Endothelial cell of umbilical vein (primary cell): ENCODE data around the gene ZNF474. TPM values are rescaled to one million over a fixed set of nuclear protein-coding genes. Genes with fewer than 3 reads are reported as not detected.

Experiments used
- BruUV-seq: library from RNA; stranded (reverse); fragments of 400-500 nt; replicated peaks from 2 replicates; lab custom pipeline; 2021; lab: Mats Ljungman, UMichigan
- CTCF ChIA-PET: fragments of 300-600, 350-600 bp; sonication (Branson Sonifier 250); formaldehyde crosslinking; loops from one replicate; lab custom pipeline; 2021; ENCODE audit warnings: antibody characterized with exemption, inconsistent platforms; lab: Charles Lee
- POLR2A ChIA-PET: fragments of 300-600, 350-600 bp; sonication (Branson Sonifier 250); formaldehyde crosslinking; loops from one replicate; lab custom pipeline; 2021; ENCODE audit warnings: antibody characterized with exemption, inconsistent platforms; lab: Charles Lee
- DNase-seq: peaks from one replicate; pipeline ENCODE4 v3.0.0-alpha.2; 2011; ENCODE audit warnings: low read depth, low spot score
- FAIRE-seq: peaks from 2 replicates; lab custom pipeline; 2011; peaks lifted over from hg19 to GRCh38; lab: Jason Lieb, UNC
- H2AFZ ChIP-seq: 2 replicates; pipeline ENCODE4 v1.6.0; 2012; ENCODE audit warnings: low read depth, low read length, control low read depth, inconsistent platforms
- H3K27ac ChIP-seq: 2 replicates; pipeline ENCODE4 v1.5.1; 2011; ENCODE audit warnings: low read depth, mild to moderate bottlenecking, control low read depth, low read length, moderate library complexity; ENCODE audit not compliant: insufficient read depth
- H3K27me3 ChIP-seq, 2 experiments: 2 replicates each; pipeline versions ENCODE4 v1.6.0 to v1.6.1; 2011; ENCODE audit warnings: low read length in 2 of 2, mixed read lengths in 1 of 2; ENCODE audit not compliant: control insufficient read depth in 2 of 2, insufficient read depth in 2 of 2
- H3K36me3 ChIP-seq, 2 experiments: 2 replicates in 1 of 2; 3 replicates in 1 of 2; pipeline ENCODE4 v1.5.1; 2011; ENCODE audit warnings: low read length in 2 of 2, mild to moderate bottlenecking in 1 of 2, moderate library complexity in 1 of 2; ENCODE audit not compliant: control insufficient read depth in 2 of 2, insufficient read depth in 2 of 2; ENCODE audit errors: extremely low read depth in 1 of 2
- H3K4me1 ChIP-seq: 3 replicates; pipeline ENCODE4 v1.5.1; 2011; ENCODE audit warnings: mild to moderate bottlenecking, low read length; ENCODE audit not compliant: control insufficient read depth, insufficient read depth; ENCODE audit errors: extremely low read depth
- H3K4me2 ChIP-seq: 2 replicates; pipeline ENCODE4 v1.6.1; 2011; ENCODE audit warnings: low read length, control low read depth, mixed read lengths; ENCODE audit not compliant: insufficient read depth
- H3K4me3 ChIP-seq, 3 experiments: fragments of 200-600 bp in 1 of 3; sonication (generic), shearing (Covaris generic) in 1 of 3; replicated peaks in 1 of 3; 2 replicates each; pipeline ENCODE4 v1.5.1; 2011 to 2016; ENCODE audit warnings: control low read depth in 3 of 3, low read length in 3 of 3, mild to moderate bottlenecking in 2 of 3, inconsistent platforms in 1 of 3, low read depth in 1 of 3, moderate library complexity in 1 of 3; ENCODE audit not compliant: insufficient read depth in 1 of 3
- H3K79me2 ChIP-seq: 2 replicates; pipeline ENCODE4 v1.6.0; 2012; ENCODE audit warnings: low read length, inconsistent platforms; ENCODE audit not compliant: control insufficient read depth, insufficient read depth
- H3K9ac ChIP-seq: replicated peaks from 2 replicates; pipeline ENCODE3; 2011; ENCODE audit warnings: low read length, control low read depth; ENCODE audit not compliant: insufficient read depth; ENCODE audit errors: extremely low read depth
- H3K9me1 ChIP-seq: replicated peaks from 3 replicates; pipeline ENCODE4 v1.6.0; 2011; ENCODE audit warnings: mild to moderate bottlenecking, low read length; ENCODE audit not compliant: control insufficient read depth, insufficient read depth; ENCODE audit errors: extremely low read depth
- H3K9me3 ChIP-seq: replicated peaks from 2 replicates; pipeline ENCODE4 v1.5.1; 2012; ENCODE audit warnings: low read length, inconsistent platforms; ENCODE audit not compliant: control insufficient read depth, insufficient read depth
- H4K20me1 ChIP-seq: replicated peaks from 2 replicates; pipeline ENCODE3; 2011; ENCODE audit warnings: mild to moderate bottlenecking, low read length; ENCODE audit not compliant: control insufficient read depth, insufficient read depth; ENCODE audit errors: extremely low read depth
- EZH2 ChIP-seq: IDR thresholded peaks from 2 replicates; pipeline ENCODE4 v1.6.1; 2012; ENCODE audit warnings: borderline replicate concordance, low read depth, mild to moderate bottlenecking, moderate library complexity, low read length, inconsistent platforms; ENCODE audit not compliant: severe bottlenecking
- FOS ChIP-seq: IDR thresholded peaks from 2 replicates; pipeline ENCODE4 v1.6.1; 2011; ENCODE audit warnings: mild to moderate bottlenecking, low read length, moderate library complexity, borderline replicate concordance; ENCODE audit not compliant: insufficient read depth
- GATA2 ChIP-seq: IDR thresholded peaks from 2 replicates; pipeline ENCODE4 v1.7.0; 2011; ENCODE audit warnings: low read depth, mild to moderate bottlenecking, moderate library complexity, mixed read lengths, low read length; ENCODE audit not compliant: insufficient read length, insufficient read depth
- JUN ChIP-seq: IDR thresholded peaks from 2 replicates; pipeline ENCODE4 v1.6.1; 2011; ENCODE audit warnings: borderline replicate concordance, low read depth; ENCODE audit not compliant: insufficient read length, insufficient read depth
- MYC ChIP-seq: IDR thresholded peaks from one replicate; pipeline ENCODE4 v1.6.1; 2011; ENCODE audit warnings: mild to moderate bottlenecking, low read depth, low read length
- POLR2A ChIP-seq: IDR thresholded peaks from 2 replicates; pipeline ENCODE4 v1.6.1; 2012; ENCODE audit warnings: low read depth, mild to moderate bottlenecking, control low read depth, low read length
- POLR2AphosphoS5 ChIP-seq: IDR thresholded peaks from 2 replicates; pipeline ENCODE4 v1.6.1; 2012; ENCODE audit warnings: low read depth, mild to moderate bottlenecking, control low read depth, low read length, moderate library complexity; ENCODE audit not compliant: insufficient read depth
- dilution Hi-C: fragments of 300-500 bp; cut with MboI; formaldehyde crosslinking; loops from one replicate; pipeline ENCODE4 v1.15.0; 2019; ENCODE audit warnings: low sequenced_read_pairs; ENCODE audit not compliant: extremely low pct_ligation_motif_present
- intact Hi-C: fragments of 100-400 bp; cut with micrococcal nuclease; formaldehyde crosslinking; loops from one replicate; pipeline ENCODE4 v1.10.0; 2022
- polyA plus RNA-seq, 4 experiments: library from polyadenylated mRNA; depleted of rRNA in 3 of 4; stranded (reverse) in 3 of 4; unstranded in 1 of 4; fragments of >200 nt; gene quantifications; 2 replicates each; pipeline versions ENCODE4 v1.2.1 to v1.2.3, GENCODE V29; 2011 to 2012; ENCODE audit warnings: missing spikeins in 1 of 4
- total RNA-seq: library from RNA; stranded (reverse); gene quantifications from 2 replicates; pipeline ENCODE4 v1.2.3, GENCODE V29; 2021
- TF ChIP-seq, protein P1 (sequence below), 2 donors: IDR thresholded peaks; 1 replicate in 1 of 2; 2 replicates in 1 of 2; pipeline ENCODE4 v1.5.1; 2011; ENCODE audit warnings: low read length in 2 of 2, mild to moderate bottlenecking in 2 of 2, moderate library complexity in 2 of 2, control low read depth in 1 of 2, inconsistent platforms in 1 of 2, low read depth in 1 of 2; ENCODE audit not compliant: insufficient read depth in 1 of 2; ENCODE audit errors: extremely low read depth in 1 of 2
- TF ChIP-seq, protein P2 (sequence below): IDR thresholded peaks from 2 replicates; pipeline ENCODE4 v1.6.1; 2011; ENCODE audit not compliant: insufficient read depth, insufficient read length

The ZNF474 gene
- total and polyA plus RNA-seq, 2 donors (not counting 3 experiments of a cell fraction or from before 2014, with no cell fraction given), result 0.03 TPM; not detected in 1

DNA sequence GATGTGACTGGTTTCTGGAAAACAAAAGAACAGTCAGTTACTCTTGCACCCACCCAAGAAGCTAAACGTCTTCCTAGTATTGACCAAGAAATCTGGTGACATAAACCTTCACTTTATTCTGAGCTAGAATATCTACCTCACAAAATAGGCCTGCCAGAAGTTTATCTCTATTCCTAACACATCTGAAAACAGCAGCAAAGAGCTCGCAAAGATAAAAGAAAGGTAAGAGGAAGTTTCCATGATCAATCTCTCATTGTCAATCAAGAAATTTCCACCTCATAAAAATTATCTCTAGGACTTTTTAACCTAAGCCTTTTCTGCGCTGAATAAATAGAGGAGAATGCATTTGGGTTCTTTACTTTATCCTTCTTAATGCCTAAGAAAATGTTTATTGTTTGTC lies 17.3 kb upstream of the ZNF474 start:
- H3K9me3 ChIP-seq, result no peaks in the 10 kb centered on the region
- dilution Hi-C loops, result no loop called here
- H2AFZ ChIP-seq, result no peak overlapping the region
- no TSS peak for BruUV-seq
- no peaks in the 10 kb centered on the region for H3K79me2 ChIP-seq
- H3K4me2 ChIP-seq, result no peak overlapping the region
- H3K4me1 ChIP-seq, result no peaks in the 10 kb centered on the region
- H3K9ac ChIP-seq, result no peak overlapping the region
- no peak for FAIRE-seq
- H3K27me3 ChIP-seq, result no peaks in the 10 kb centered on the region
- H3K36me3 ChIP-seq, result no peaks in the 10 kb centered on the region
- DNase-seq, result no peak
- POLR2A ChIA-PET, result no interaction called here
- no peaks in the 10 kb centered on the region for H4K20me1 ChIP-seq
- intact Hi-C loops, result no loop called here
- H3K4me3 ChIP-seq, result no peak overlapping the region
- CTCF ChIA-PET, result interaction anchor here (1.3 to 2.0 kb wide), 3 partner anchors 10 to 151 kb away, joined by 3 to 10 read pairs (median 5); partner anchors contain the start of gene SRFBP1
- no peak overlapping the region for H3K27ac ChIP-seq
- no peaks in the 10 kb centered on the region for H3K9me1 ChIP-seq
- no peak for TF ChIP-seq JUN
- TF ChIP-seq, protein P1, sequence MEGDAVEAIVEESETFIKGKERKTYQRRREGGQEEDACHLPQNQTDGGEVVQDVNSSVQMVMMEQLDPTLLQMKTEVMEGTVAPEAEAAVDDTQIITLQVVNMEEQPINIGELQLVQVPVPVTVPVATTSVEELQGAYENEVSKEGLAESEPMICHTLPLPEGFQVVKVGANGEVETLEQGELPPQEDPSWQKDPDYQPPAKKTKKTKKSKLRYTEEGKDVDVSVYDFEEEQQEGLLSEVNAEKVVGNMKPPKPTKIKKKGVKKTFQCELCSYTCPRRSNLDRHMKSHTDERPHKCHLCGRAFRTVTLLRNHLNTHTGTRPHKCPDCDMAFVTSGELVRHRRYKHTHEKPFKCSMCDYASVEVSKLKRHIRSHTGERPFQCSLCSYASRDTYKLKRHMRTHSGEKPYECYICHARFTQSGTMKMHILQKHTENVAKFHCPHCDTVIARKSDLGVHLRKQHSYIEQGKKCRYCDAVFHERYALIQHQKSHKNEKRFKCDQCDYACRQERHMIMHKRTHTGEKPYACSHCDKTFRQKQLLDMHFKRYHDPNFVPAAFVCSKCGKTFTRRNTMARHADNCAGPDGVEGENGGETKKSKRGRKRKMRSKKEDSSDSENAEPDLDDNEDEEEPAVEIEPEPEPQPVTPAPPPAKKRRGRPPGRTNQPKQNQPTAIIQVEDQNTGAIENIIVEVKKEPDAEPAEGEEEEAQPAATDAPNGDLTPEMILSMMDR (IDR thresholded peaks at IDR 0.05; ENCODE audit: extremely low read depth in 1 of 2, insufficient read depth in 1 of 2, low read depth in 1 of 2, low read length in 2 of 2), result no peak
- no peak for TF ChIP-seq POLR2AphosphoS5
- TF ChIP-seq MYC, result no peak
- TF ChIP-seq EZH2, result no peak
- TF ChIP-seq POLR2A, result no peak
- no peak for TF ChIP-seq FOS
- TF ChIP-seq, protein P2, sequence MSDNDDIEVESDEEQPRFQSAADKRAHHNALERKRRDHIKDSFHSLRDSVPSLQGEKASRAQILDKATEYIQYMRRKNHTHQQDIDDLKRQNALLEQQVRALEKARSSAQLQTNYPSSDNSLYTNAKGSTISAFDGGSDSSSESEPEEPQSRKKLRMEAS, result no peak
- TF ChIP-seq GATA2, result no peak
